Measurements from ENCODE around the gene MAP3K7CL. TPM values are rescaled to one million over a fixed set of nuclear protein-coding genes. Genes with fewer than 3 reads are reported as not detected.

The MAP3K7CL gene
- total RNA-seq, 1 experiment from 2014 or later = 2.3 TPM

- H3K27ac Mint-ChIP-seq (ENCODE audit: unreplicated experiment) = peak overlapping the region; percentile 88
- H3K27me3 Mint-ChIP-seq (ENCODE audit: unreplicated experiment) = no peaks in the 10 kb centered on the region
- H3K9me3 Mint-ChIP-seq (ENCODE audit: low read depth, unreplicated experiment) = peaks cover 3% of the 10 kb centered on the region
- CTCF ChIA-PET = interaction anchor here (0.7 kb wide), 1 partner anchor 1411 kb away, joined by 3 read pairs; no protein-coding TSS in a partner anchor
- peaks cover 24% of the 10 kb centered on the region for H3K4me1 Mint-ChIP-seq (ENCODE audit: low read depth, unreplicated experiment)
- no TSS peak for BruUV-seq (replicated peaks)
- no peak for TF ChIP-seq CTCF (IDR thresholded peaks at IDR 0.05; ENCODE audit: unreplicated experiment)
- intact Hi-C loops (cut with micrococcal nuclease; ENCODE audit: unreplicated experiment) = no loop called here
- peak; percentile 15 for DNase-seq
- H3K4me3 Mint-ChIP-seq (ENCODE audit: low read depth, unreplicated experiment) = peak overlapping the region; percentile 25
- peaks cover 17% of the 10 kb centered on the region for H3K36me3 Mint-ChIP-seq (ENCODE audit: insufficient read depth, unreplicated experiment)
Observed at GRCh38 chr21:29217818-29218291, 87.4 kb downstream of the MAP3K7CL start.

GRCh38 chr21:29218749-29219148, 88.3 kb downstream of the MAP3K7CL start:
- Mint-ChIP-seq H3K4me3 (ENCODE audit: low read depth, unreplicated experiment) (no peak overlapping the region), H3K27me3 (ENCODE audit: unreplicated experiment) (no peaks in the 10 kb centered on the region), H3K27ac (ENCODE audit: unreplicated experiment) (peak overlapping the region; percentile 88), H3K36me3 (ENCODE audit: insufficient read depth, unreplicated experiment) (peaks cover 17% of the 10 kb centered on the region), H3K4me1 (ENCODE audit: low read depth, unreplicated experiment) (peaks cover 24% of the 10 kb centered on the region), H3K9me3 (ENCODE audit: low read depth, unreplicated experiment) (peaks cover 3% of the 10 kb centered on the region)
- no peak for TF ChIP-seq CTCF (IDR thresholded peaks at IDR 0.05; ENCODE audit: unreplicated experiment)
- BruUV-seq (replicated peaks) = no TSS peak
- CTCF ChIA-PET = interaction anchor here (1.0 to 1.1 kb wide), 2 partner anchors 10 to 49 kb away, joined by 3 read pairs; no protein-coding TSS in a partner anchor
- intact Hi-C loops (cut with micrococcal nuclease; ENCODE audit: unreplicated experiment) = no loop called here
- peak; percentile 30 for DNase-seq

- CTCF ChIA-PET = interaction anchor here (1.0 to 1.1 kb wide), 2 partner anchors 9 to 50 kb away, joined by 3 read pairs; no protein-coding TSS in a partner anchor
- BruUV-seq (replicated peaks) = no TSS peak
Observed at GRCh38 chr21:29219165-29219770, 88.8 kb downstream of the MAP3K7CL start.

GRCh38 chr21:29221253-29221744, 90.9 kb downstream of the MAP3K7CL start:
- no peak overlapping the region for H3K27ac Mint-ChIP-seq (ENCODE audit: unreplicated experiment)
- H3K9me3 Mint-ChIP-seq (ENCODE audit: low read depth, unreplicated experiment) = peaks cover 3% of the 10 kb centered on the region
- CTCF ChIA-PET = no interaction called here
- no peak for DNase-seq
- no peak for TF ChIP-seq CTCF (IDR thresholded peaks at IDR 0.05; ENCODE audit: unreplicated experiment)
- intact Hi-C loops (cut with micrococcal nuclease; ENCODE audit: unreplicated experiment) = no loop called here
- H3K27me3 Mint-ChIP-seq (ENCODE audit: unreplicated experiment) = no peaks in the 10 kb centered on the region
- peaks cover 17% of the 10 kb centered on the region for H3K36me3 Mint-ChIP-seq (ENCODE audit: insufficient read depth, unreplicated experiment)
- H3K4me3 Mint-ChIP-seq (ENCODE audit: low read depth, unreplicated experiment) = no peak overlapping the region
- BruUV-seq (replicated peaks) = no TSS peak
- H3K4me1 Mint-ChIP-seq (ENCODE audit: low read depth, unreplicated experiment) = peaks cover 32% of the 10 kb centered on the region

More at GRCh38 chr21:29219165-29219770, 88.8 kb downstream of the MAP3K7CL start:
- Mint-ChIP-seq H3K4me1 (ENCODE audit: low read depth, unreplicated experiment) (peaks cover 24% of the 10 kb centered on the region), H3K27ac (ENCODE audit: unreplicated experiment) (peak overlapping the region; percentile 88), H3K9me3 (ENCODE audit: low read depth, unreplicated experiment) (peaks cover 3% of the 10 kb centered on the region), H3K36me3 (ENCODE audit: insufficient read depth, unreplicated experiment) (peaks cover 17% of the 10 kb centered on the region), H3K4me3 (ENCODE audit: low read depth, unreplicated experiment) (no peak overlapping the region), H3K27me3 (ENCODE audit: unreplicated experiment) (no peaks in the 10 kb centered on the region)
- TF ChIP-seq CTCF (IDR thresholded peaks at IDR 0.05; ENCODE audit: unreplicated experiment) = no peak
- DNase-seq = peak; percentile 9
- intact Hi-C loops (cut with micrococcal nuclease; ENCODE audit: unreplicated experiment) = no loop called here

All from Calu3 (cell line).